T-helper 17 cell (primary cell): Measurements from ENCODE around the gene FAM110A. TPM values are rescaled to one million over a fixed set of nuclear protein-coding genes. Genes with fewer than 3 reads are reported as not detected.
A peak's percentile ranks its signal among the peaks of the same experiment; 100 is the strongest.

Experiments
- ATAC-seq: fragments of 150-1000 bp; cut with Tn5 transposase; 2 replicates; pipeline ENCODE4 v1.10.0; 2021; ENCODE audit warnings: mild to moderate bottlenecking, moderate library complexity
- DNase-seq, 3 donors: peaks; one replicate each; pipeline versions ENCODE4 v3.0.0 to v3.0.0-alpha.2; 2020 to 2021
- H3K9me3 ChIP-seq: one replicate; pipeline ENCODE4 v1.7.0; 2013; ENCODE audit warnings: low read length, mild to moderate bottlenecking; ENCODE audit not compliant: control insufficient read depth, poor library complexity, severe bottlenecking
- H3K27ac Mint-ChIP-seq: one replicate; pipeline ENCODE4 v1.8.0; 2022; ENCODE audit warnings: mild to moderate bottlenecking, moderate library complexity, mixed read lengths
- H3K27me3 Mint-ChIP-seq: one replicate; pipeline ENCODE4 v1.8.0; 2022; ENCODE audit warnings: mixed read lengths
- H3K36me3 Mint-ChIP-seq: one replicate; pipeline ENCODE4 v1.8.0; 2022; ENCODE audit warnings: low read depth, mixed read lengths
- H3K4me1 Mint-ChIP-seq: one replicate; pipeline ENCODE4 v1.8.0; 2022; ENCODE audit warnings: mild to moderate bottlenecking, mixed read lengths
- H3K4me3 Mint-ChIP-seq: one replicate; pipeline ENCODE4 v1.8.0; 2022; ENCODE audit warnings: mild to moderate bottlenecking, moderate library complexity, mixed read lengths
- total RNA-seq, 4 donors: library from RNA in 2 of 4; stranded (reverse) in 2 of 4; gene quantifications; one replicate each; pipeline ENCODE4 v1.2.3 and lab custom pipeline; 2022 to 2026

FAM110A gene
- total RNA-seq, 2 donors from 2014 or later, result 14.1 to 35.1 TPM

DNA sequence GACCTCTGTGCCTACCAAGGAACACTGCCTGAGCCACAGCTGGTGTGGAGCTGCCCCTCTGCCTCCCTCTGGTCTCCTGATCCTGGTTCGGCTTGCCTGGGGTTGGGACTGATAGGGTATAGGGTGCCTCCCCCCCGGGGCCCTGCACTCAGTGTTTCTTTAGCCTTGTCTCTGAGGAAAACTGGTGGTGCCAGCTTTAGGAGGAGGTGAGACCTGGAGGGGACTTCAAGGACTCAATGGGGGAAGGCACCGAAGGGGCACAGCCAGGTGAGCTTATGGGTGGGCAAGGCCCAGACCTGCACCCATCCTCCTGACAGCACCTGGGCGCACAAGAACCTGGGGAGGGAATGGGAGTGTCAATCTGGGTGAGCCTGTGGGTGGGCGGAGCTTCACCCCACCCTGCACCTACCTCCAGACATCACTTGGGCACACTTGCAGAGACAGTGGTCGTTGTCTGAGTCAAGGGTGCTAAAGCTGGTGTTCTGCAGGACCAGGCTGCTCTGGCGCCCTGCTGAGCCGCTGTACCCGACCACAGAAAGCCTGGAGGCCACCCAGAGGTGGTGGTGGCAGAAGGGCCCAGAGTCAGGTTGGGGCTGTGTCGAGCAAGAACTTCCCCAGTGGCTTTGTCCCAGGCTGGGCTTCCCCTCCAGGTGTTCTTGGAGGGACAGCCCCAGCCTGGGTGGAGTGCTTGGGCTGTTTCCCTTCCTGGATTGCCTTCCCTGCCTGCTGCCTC, 40.5 kb downstream of the FAM110A start:
- H3K9me3 ChIP-seq, result no peaks in the 10 kb centered on the region
- no peaks in the 10 kb centered on the region for H3K36me3 Mint-ChIP-seq
- ATAC-seq (no peak), DNase-seq (no peak)
- H3K4me1 Mint-ChIP-seq, result peaks cover 8% of the 10 kb centered on the region
- H3K27ac Mint-ChIP-seq, result no peak overlapping the region
- H3K27me3 Mint-ChIP-seq, result no peaks in the 10 kb centered on the region
- H3K4me3 Mint-ChIP-seq, result no peak overlapping the region

DNA sequence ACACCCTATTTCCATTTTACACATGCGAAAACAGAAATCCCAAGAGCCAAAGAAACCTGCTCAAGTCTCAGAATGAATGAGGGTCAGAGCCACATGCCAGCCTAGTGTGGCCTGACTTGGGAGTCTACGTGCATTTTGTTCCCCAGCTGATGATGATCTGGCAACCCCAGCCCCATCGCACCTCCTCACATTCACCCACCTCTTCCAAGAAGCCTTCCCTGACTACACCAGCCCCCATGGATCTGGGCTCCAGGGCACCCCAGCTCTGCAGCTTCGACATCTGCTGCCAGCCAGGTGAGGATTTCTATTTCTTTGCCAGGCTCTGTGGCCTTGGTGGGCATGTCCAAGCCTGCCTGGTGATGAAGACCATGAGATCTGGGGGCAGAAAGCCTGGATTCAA, 41.6 kb downstream of the FAM110A start:
- Mint-ChIP-seq H3K36me3 (no peaks in the 10 kb centered on the region), H3K4me1 (peaks cover 8% of the 10 kb centered on the region), H3K4me3 (no peak overlapping the region), H3K27me3 (no peaks in the 10 kb centered on the region), H3K27ac (no peak overlapping the region)
- ATAC-seq, result no peak
- DNase-seq, result no peak
- no peaks in the 10 kb centered on the region for H3K9me3 ChIP-seq

DNA sequence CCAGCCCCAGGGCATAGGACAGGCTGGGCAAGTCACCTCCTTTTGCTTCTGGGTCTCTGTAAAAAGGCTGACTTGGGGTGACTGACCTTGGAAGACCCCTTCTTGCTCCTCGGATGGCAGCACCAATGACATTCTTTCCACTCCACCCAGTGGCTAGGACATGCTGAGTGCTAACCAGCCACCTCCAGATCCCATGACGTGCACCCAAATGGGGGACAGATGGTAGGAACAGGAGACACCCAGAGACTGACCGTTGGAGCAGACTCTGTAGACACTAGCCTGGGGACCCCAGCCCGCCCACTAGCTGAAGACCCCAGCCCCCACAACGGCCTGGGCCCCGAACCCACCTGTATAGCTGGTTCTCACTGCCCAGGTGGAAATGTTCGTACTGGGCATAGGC, 44.3 kb downstream of the FAM110A start:
- no peaks in the 10 kb centered on the region for H3K9me3 ChIP-seq
- H3K27me3 Mint-ChIP-seq, result peaks cover 6% of the 10 kb centered on the region
- DNase-seq (no peak), ATAC-seq (no peak)
- H3K27ac Mint-ChIP-seq, result no peak overlapping the region
- no peak overlapping the region for H3K4me3 Mint-ChIP-seq
- H3K36me3 Mint-ChIP-seq, result peaks cover 2% of the 10 kb centered on the region
- H3K4me1 Mint-ChIP-seq, result peaks cover 15% of the 10 kb centered on the region

DNA sequence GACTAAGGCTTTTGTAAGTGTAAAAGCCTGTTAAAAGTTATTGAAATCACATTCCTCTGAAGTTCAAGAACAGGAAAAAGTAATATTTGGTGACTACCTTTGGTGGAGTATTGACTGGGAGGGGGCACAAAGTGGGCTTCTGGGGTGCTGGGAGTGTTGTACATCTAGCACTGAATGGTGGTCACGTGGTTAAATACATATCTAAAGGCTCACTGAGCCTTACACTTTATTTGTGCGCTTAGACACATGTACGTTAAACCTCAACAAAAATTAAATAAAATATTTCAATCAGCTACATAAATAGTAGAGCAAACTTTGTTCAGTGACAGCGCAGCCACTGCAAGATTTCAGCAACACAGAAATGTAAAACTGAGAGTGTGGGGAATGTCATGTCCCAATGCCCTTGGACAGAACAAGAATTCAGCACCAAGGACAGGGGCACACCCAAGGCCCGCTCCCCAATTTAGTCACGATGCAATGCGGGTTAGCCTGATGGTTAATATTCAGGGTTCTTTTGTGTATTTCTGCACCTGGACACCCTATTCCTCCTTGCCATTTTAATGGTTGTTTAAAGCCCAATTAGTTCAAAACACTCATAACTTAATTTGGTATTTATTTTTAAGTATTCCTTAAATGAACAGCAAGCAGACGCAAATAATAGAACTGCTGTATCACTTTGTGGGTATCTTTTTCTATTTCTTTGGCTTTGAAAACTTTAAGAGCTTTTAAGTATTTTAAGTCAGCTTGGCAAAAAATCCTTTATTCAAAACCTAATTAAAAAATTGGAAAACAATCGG, 45.2 kb downstream of the FAM110A start:
- Mint-ChIP-seq H3K27me3 (peaks cover 12% of the 10 kb centered on the region), H3K4me3 (no peak overlapping the region), H3K4me1 (peaks cover 9% of the 10 kb centered on the region), H3K27ac (no peak overlapping the region), H3K36me3 (peaks cover 2% of the 10 kb centered on the region)
- no peak for ATAC-seq
- no peak for DNase-seq
- H3K9me3 ChIP-seq, result no peaks in the 10 kb centered on the region

DNA sequence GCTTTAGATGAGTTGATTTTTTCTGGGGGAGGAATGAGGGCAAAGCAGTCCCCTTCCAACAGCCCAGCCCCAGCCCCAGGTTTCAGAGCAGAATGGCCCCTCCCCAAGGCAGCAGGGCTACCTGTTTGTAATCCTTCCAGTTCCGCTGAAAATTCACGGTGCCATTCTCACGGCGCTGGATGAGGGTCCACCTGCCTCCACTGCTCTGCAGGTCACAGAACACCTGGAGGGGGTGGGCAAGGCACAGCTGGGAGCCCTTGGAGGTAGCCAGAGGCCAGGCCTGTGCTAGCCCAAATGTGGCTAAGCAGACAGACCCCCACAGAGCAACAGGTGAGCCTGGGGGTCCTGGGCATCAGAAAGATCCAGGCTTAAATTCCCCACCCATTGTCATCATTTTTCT, 46.1 kb downstream of the FAM110A start:
- ATAC-seq (no peak), DNase-seq (no peak)
- Mint-ChIP-seq H3K4me1 (peaks cover 7% of the 10 kb centered on the region), H3K27me3 (peaks cover 19% of the 10 kb centered on the region), H3K4me3 (no peak overlapping the region), H3K27ac (no peak overlapping the region), H3K36me3 (peaks cover 2% of the 10 kb centered on the region)
- no peaks in the 10 kb centered on the region for H3K9me3 ChIP-seq

DNA sequence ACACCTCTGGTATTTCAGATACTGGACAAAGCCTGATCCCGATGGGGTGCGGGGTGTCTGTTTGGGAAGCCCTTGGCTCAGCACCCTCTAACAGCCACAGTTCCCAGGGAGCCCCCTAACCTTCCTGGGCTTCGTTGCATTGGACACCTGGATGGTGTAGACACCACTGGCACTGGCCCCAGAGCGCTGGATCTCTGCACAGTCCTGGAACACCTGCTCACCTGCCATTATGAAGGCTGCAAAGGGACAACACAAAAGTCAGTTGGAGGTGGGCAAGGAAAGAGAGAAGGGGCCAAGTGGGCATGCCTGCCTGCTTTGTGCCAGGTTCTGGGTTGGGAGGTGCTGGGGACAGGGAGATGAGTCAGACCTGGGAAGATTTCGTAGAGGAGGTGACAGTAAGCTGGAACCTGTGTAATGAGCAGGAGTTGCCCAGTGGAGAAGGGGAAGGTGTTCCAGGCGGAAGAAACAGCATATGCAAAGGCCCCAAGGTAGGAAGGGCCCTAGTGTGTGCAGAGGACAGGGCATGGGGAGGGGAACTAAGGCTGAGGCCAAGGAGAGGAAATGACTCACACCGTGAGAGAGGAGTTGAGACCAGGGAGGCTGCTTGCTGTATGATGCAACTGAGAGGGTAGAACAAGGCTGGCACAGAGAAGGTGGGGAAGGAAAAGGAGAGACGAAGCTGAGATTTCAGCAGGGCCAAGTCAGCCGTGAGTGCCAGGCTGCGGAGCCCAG, 47.7 kb downstream of the FAM110A start:
- Mint-ChIP-seq H3K36me3 (peaks cover 2% of the 10 kb centered on the region), H3K4me3 (peak overlapping the region; percentile 39), H3K4me1 (peaks cover 14% of the 10 kb centered on the region), H3K27ac (peak overlapping the region; percentile 76), H3K27me3 (peaks cover 32% of the 10 kb centered on the region)
- ATAC-seq (peak; percentile 57), DNase-seq (no peak)
- no peaks in the 10 kb centered on the region for H3K9me3 ChIP-seq

DNA sequence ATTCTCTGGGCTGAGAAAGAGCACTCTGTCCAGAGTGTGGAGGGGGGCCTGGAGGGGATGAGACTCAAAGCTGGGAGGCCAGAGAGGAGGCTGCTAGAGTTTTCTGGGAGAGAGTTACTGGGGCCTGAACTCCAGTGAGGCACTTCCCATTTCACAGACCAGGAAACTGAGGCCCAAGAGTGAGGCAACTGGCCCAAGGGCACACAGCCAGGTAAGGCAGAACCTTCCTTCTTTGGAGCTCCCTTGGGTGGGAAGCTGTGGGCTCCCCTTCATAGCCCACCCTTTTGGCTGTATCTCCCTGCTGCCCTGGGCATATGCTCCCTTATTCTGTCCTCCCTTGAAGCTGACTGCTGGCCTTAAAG, 48.2 kb downstream of the FAM110A start:
- H3K9me3 ChIP-seq, result no peaks in the 10 kb centered on the region
- DNase-seq, result no peak
- peaks cover 14% of the 10 kb centered on the region for H3K4me1 Mint-ChIP-seq
- no peak overlapping the region for H3K4me3 Mint-ChIP-seq
- H3K27ac Mint-ChIP-seq, result peak overlapping the region; percentile 76
- no peak for ATAC-seq
- peaks cover 2% of the 10 kb centered on the region for H3K36me3 Mint-ChIP-seq
- H3K27me3 Mint-ChIP-seq, result peaks cover 32% of the 10 kb centered on the region

DNA sequence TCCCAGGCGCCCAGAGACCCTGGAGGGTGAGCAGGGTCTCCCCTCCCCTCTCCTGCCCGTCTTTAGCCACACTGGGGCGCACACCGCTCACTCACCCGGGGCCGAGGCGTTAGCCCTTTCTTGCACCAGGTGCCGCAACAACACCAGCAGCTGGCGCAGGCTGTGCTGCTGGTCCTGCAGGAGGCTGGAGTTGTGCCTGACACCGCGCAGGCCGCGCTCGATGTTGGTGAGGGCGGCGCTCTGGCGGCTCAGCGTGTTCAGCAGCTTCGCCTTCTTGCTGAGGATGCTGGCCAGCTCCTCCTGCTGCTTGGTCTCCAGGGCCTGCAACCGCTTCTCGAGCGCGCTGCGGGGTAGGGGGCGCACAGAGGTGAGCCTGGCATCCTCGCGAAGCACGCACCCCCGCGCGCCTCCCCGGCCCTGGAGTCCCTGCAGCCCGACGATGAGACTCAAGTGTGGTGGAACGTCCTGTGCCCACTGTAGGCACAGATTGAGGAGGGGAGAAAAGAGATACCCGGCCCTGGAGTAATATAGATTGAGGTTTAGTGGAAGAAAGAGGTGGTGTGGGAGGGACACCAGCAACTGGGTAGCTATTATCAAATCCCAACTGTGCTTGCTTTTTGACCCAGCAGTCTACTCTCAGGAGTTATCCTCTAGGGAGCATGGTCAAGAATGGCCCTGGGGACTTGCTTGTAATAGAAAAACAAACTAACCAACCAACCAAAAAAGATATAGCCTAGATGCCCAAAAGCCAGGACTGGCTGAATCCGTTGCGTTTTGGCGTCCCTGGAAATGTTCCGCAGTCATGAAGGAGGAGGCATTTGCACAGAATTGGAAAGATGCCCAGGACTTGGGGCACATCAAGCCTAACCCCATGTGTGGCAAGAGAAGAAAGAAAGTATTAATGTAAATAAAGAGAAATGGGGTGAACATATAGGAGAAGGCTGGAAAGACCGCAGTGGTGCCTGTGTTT, 51.8 kb downstream of the FAM110A start:
- no peak for DNase-seq
- Mint-ChIP-seq H3K27me3 (peaks cover 36% of the 10 kb centered on the region), H3K27ac (no peak overlapping the region)

DNA sequence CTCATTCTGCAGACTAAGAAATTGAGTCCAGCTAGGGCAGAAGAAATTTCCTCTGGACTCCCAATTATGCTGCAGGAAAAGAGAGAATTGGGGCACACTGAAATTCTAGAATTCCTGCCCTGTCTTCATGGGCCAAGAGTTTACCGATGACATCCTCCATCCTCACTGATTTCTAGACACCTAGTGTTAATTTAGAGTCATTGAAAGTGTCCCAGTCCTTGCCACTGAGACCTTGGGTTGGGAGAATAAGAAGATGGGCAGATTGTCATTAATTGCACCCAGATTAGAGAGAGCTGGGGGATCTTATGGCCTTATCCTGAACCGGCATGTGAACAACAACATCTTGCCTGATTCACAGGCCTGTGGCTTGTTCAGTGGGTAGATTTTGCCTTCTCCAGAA, 53.6 kb downstream of the FAM110A start:
- Mint-ChIP-seq H3K4me3 (no peak overlapping the region), H3K4me1 (peaks cover 14% of the 10 kb centered on the region), H3K27ac (no peak overlapping the region), H3K27me3 (peaks cover 46% of the 10 kb centered on the region), H3K36me3 (peaks cover 5% of the 10 kb centered on the region)
- no peak for DNase-seq
- H3K9me3 ChIP-seq, result no peaks in the 10 kb centered on the region
- ATAC-seq, result no peak

More for the DNA sequence above, 51.8 kb downstream of the FAM110A start:
- no peak overlapping the region for H3K4me3 Mint-ChIP-seq
- H3K36me3 Mint-ChIP-seq, result peaks cover 2% of the 10 kb centered on the region
- H3K9me3 ChIP-seq, result no peaks in the 10 kb centered on the region
- no peak for ATAC-seq
- H3K4me1 Mint-ChIP-seq, result peaks cover 18% of the 10 kb centered on the region

DNA sequence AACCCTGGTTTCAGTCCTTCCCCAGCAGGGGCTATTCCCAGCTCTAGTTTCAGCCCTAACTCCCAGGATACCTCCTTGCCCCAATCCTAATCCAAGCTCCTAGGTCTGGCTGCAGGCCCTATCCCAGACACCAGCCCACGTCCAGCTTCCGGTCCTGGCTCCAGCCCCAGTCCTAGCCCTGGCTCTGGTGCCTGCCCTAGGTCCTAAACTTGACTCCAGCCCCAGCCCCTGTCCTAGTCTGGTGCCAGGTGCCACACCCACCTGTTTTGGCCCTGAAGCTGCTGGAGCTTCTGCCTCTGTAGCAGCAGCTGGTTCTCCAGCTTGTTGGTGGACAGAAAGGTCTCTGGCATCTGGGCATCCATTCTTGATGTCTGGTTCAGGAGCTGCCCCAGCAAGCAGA, 54.5 kb downstream of the FAM110A start:
- ATAC-seq (no peak), DNase-seq (no peak)
- no peaks in the 10 kb centered on the region for H3K9me3 ChIP-seq
- Mint-ChIP-seq H3K36me3 (peaks cover 7% of the 10 kb centered on the region), H3K27ac (no peak overlapping the region), H3K4me3 (no peak overlapping the region), H3K4me1 (peaks cover 14% of the 10 kb centered on the region), H3K27me3 (peaks cover 54% of the 10 kb centered on the region)

DNA sequence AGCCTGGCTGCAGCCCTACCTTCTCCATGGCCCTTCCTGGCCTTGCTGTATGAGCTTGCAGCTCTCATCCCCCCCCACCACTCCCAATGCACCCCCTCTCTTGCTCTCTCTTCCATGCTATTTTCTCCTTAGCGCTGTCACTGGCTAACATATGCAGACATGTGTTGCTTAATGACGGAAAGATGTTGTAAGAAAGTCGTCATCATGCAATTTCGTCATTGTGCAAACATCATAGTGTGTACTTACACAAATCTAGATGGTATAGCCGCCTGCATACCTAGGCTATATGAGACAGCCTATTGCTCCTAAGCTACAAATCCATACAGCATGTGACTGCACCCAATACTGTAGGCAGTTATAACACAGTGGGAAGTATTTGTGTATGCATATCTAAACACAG, 55.6 kb downstream of the FAM110A start:
- ATAC-seq, result no peak

DNA sequence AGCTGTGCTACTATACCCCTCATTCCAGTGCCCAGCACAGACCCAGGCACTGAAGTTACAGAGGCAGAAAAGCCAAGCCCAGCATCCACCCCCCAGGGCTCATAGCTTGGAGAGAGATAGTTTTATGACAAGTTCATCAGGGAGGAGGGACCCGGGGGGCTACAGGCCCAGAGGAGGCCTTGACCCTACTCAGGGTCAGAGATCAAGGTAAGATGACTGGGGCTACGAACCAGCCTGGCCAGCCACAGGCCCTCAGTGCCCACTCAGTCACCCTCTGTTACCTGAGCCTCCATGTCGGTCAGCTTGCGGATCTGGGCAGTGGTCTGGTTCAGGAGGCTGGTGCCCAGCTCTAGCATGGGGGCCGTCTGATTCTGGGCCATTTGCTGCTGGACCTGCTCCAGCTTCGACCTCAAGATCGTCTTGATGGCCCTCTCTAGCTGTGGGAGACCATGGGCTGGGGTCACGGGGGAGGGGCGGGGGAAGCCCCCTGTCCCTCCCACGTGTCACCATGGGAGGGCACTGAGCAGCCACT, 56.5 kb downstream of the FAM110A start:
- H3K4me3 Mint-ChIP-seq, result no peak overlapping the region
- no peak overlapping the region for H3K27ac Mint-ChIP-seq
- DNase-seq, result no peak
- H3K27me3 Mint-ChIP-seq, result peaks cover 50% of the 10 kb centered on the region
- ATAC-seq, result no peak
- peaks cover 7% of the 10 kb centered on the region for H3K36me3 Mint-ChIP-seq
- H3K4me1 Mint-ChIP-seq, result peaks cover 16% of the 10 kb centered on the region
- no peaks in the 10 kb centered on the region for H3K9me3 ChIP-seq

More for the DNA sequence above, 55.6 kb downstream of the FAM110A start:
- peaks cover 55% of the 10 kb centered on the region for H3K27me3 Mint-ChIP-seq
- peaks cover 16% of the 10 kb centered on the region for H3K4me1 Mint-ChIP-seq
- H3K4me3 Mint-ChIP-seq, result no peak overlapping the region
- H3K36me3 Mint-ChIP-seq, result peaks cover 7% of the 10 kb centered on the region
- H3K9me3 ChIP-seq, result no peaks in the 10 kb centered on the region
- no peak for DNase-seq
- no peak overlapping the region for H3K27ac Mint-ChIP-seq
